Sigmoid colon (tissue), 7 donors: ENCODE measurements around the gene TAOK3. TPM values are rescaled to one million over a fixed set of nuclear protein-coding genes. Genes with fewer than 3 reads are reported as not detected.

Experiments used
- DNase-seq: peaks from one replicate; pipeline ENCODE4 v3.0.0-alpha.2; 2019
- H3K27ac ChIP-seq, 4 donors: fragments of 200-600 bp; sonication (generic); one replicate each; pipeline ENCODE4 v1.5.1; 2016 to 2019; ENCODE audit warnings: mild to moderate bottlenecking in 1 of 4
- H3K27me3 ChIP-seq, 3 donors: fragments of 200-600 bp; sonication (generic); one replicate each; pipeline ENCODE4 v1.5.1; 2019; ENCODE audit warnings: mild to moderate bottlenecking in 1 of 3
- H3K36me3 ChIP-seq, 4 donors: fragments of 200-600 bp; sonication (generic); one replicate each; pipeline ENCODE4 v1.5.1; 2016 to 2019
- H3K4me1 ChIP-seq, 4 donors: fragments of 200-600 bp; sonication (generic); one replicate each; pipeline ENCODE4 v1.5.1; 2017 to 2019
- H3K4me3 ChIP-seq, 4 donors: fragments of 200-600 bp; sonication (generic); one replicate each; pipeline ENCODE4 v1.5.1; 2017 to 2019; ENCODE audit warnings: mild to moderate bottlenecking in 2 of 4, moderate library complexity in 1 of 4
- H3K9me3 ChIP-seq, 4 donors: fragments of 200-600 bp in 3 of 4; sonication (generic) in 3 of 4; one replicate each; pipeline versions ENCODE4 v1.5.1 to v1.6.1; 2013 to 2019
- EP300 ChIP-seq, 4 donors: sonication (generic); formaldehyde crosslinking; IDR thresholded peaks; one replicate each; pipeline ENCODE4 v1.6.1; 2017; ENCODE audit warnings: antibody characterized with exemption in 4 of 4
- POLR2A ChIP-seq, 2 donors: fragments of 450-650 bp; IDR thresholded peaks; one replicate each; pipeline ENCODE4 v1.6.1; 2016; ENCODE audit warnings: antibody characterized with exemption in 2 of 2, mild to moderate bottlenecking in 2 of 2, moderate library complexity in 2 of 2
- POLR2AphosphoS5 ChIP-seq, 4 donors: sonication (generic); formaldehyde crosslinking; IDR thresholded peaks; one replicate each; pipeline ENCODE4 v1.6.1; 2017; ENCODE audit warnings: antibody characterized with exemption in 4 of 4
- WGBS, 2 donors: extraction: QIAGEN DNeasy Blood & Tissue Kit; methylation state at CpG; one replicate each; pipeline ENCODE4 v1.1.7; 2013; 5-methylcytosine and 5-hydroxymethylcytosine counted together
- intact Hi-C: fragments of 100-400 bp; cut with DNase I; formaldehyde crosslinking; loops from one replicate; pipeline ENCODE4 v1.15.1; 2023
- polyA plus RNA-seq, 3 donors: library from polyadenylated mRNA; stranded (reverse); fragments of 200-250 nt; gene quantifications; one replicate each; pipeline ENCODE4 v1.2.3, GENCODE V29; 2013
- total RNA-seq, 4 donors: library from RNA; depleted of rRNA; stranded (reverse); fragments of >200 nt; gene quantifications; one replicate each; pipeline ENCODE4 v1.1.0, GENCODE V29; 2016
- TF ChIP-seq, protein P1 (sequence below), 4 experiments: fragments of 450-650 bp in 3 of 4; fragments of 200-600 bp in 1 of 4; IDR thresholded peaks; one replicate each; pipeline ENCODE4 v1.5.1; 2016 to 2019; ENCODE audit warnings: antibody characterized with exemption in 4 of 4, mild to moderate bottlenecking in 3 of 4, moderate library complexity in 2 of 4
- donor health status: healthy with polysubstance abuse.
- donor health status: Bipolar disorder and iron deficiency.
- donor health status: healthy.

Gene TAOK3
- total and polyA plus RNA-seq, 7 donors: 18.9 to 66.2 (median 29.4) TPM

DNA sequence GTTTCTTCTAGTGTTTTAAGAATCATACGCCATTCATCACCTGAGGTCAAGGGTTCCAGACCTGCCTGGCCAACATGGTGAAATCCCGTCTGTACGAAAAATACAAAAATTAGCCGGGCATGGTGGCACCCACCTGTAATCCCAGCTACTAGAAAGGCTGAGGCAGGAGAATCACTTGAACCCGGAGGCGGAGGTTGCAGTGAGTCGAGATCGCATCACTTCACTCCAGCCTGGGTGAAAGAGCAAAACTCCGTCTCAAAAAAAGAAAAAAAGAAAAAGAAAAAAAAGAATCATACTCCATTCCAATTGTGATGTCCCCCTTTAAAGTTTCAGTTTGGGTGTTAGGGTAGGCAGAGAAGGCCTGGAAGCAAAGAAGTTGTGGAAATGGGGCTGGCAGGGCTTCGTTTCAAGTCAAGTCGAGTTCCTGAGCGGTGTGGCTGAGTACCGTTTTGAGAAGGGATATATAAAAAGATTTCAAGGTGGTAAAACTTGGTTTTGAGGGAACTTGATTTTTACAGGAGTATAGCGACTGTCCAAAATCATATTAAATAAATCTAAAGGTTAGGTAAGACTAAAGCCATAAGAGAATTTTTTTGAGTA, 1.5 kb upstream of the TAOK3 start:
- no peaks in the 10 kb centered on the region for H3K9me3 ChIP-seq
- no peak overlapping the region for H3K4me3 ChIP-seq
- DNase-seq: no peak
- 95% methylated on average over 14 of the region's 14 CpGs for WGBS, 2 donors
- intact Hi-C loops: loop anchor here (5.0 to 10.0 kb wide), 2 partner anchors 312 to 359 kb away; partner anchors contain the start of genes RFC5 and WSB2
- TF ChIP-seq, protein P1, sequence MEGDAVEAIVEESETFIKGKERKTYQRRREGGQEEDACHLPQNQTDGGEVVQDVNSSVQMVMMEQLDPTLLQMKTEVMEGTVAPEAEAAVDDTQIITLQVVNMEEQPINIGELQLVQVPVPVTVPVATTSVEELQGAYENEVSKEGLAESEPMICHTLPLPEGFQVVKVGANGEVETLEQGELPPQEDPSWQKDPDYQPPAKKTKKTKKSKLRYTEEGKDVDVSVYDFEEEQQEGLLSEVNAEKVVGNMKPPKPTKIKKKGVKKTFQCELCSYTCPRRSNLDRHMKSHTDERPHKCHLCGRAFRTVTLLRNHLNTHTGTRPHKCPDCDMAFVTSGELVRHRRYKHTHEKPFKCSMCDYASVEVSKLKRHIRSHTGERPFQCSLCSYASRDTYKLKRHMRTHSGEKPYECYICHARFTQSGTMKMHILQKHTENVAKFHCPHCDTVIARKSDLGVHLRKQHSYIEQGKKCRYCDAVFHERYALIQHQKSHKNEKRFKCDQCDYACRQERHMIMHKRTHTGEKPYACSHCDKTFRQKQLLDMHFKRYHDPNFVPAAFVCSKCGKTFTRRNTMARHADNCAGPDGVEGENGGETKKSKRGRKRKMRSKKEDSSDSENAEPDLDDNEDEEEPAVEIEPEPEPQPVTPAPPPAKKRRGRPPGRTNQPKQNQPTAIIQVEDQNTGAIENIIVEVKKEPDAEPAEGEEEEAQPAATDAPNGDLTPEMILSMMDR (IDR thresholded peaks at IDR 0.05): no peak
- TF ChIP-seq POLR2A (IDR thresholded peaks at IDR 0.05) (no peak), POLR2AphosphoS5 (IDR thresholded peaks at IDR 0.05) (no peak), EP300 (IDR thresholded peaks at IDR 0.05) (no peak)
- H3K36me3 ChIP-seq: peaks cover 0 to 5% (median 0%) of the 10 kb centered on the region in 4 donors
- H3K27ac ChIP-seq: peak overlapping the region; percentile 89 to 95 (median 92)
- no peaks in the 10 kb centered on the region for H3K27me3 ChIP-seq
- H3K4me1 ChIP-seq: peaks cover 0 to 63% (median 49%) of the 10 kb centered on the region in 4 donors

DNA sequence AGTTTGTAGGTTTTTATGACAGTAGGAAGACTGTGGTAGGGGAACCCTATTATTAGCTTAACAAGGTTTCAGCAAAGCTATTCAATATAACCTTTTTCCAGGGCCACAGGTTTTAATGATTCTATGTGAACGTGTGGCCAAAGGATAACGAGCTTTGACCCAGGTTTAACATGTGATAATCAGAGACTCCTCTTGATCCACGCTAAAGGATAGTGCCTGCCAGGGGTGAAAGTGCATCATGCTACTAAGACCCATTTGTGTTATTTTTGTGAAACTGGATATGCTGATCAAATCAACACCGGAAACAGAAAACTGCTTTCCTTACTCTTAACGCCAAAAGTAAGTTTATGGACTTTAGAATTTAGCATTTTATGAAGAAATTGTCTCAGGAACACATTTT, 909 bp upstream of the TAOK3 start:
- 37 to 55% methylated on average over 5 of the region's 5 CpGs for WGBS, 2 donors
- peak overlapping the region; percentile 83 to 95 (median 92) for H3K27ac ChIP-seq
- intact Hi-C loops: loop anchor here (2.0 to 10.0 kb wide), 3 partner anchors 185 to 359 kb away; partner anchors contain the start of genes RFC5 and WSB2
- H3K4me3 ChIP-seq: peak overlapping the region; percentile 49 to 94 (median 86)
- no peaks in the 10 kb centered on the region for H3K27me3 ChIP-seq
- DNase-seq: no peak
- no peaks in the 10 kb centered on the region for H3K9me3 ChIP-seq
- H3K36me3 ChIP-seq: no peaks in the 10 kb centered on the region
- H3K4me1 ChIP-seq: peaks cover 0 to 63% (median 49%) of the 10 kb centered on the region in 4 donors
- TF ChIP-seq POLR2AphosphoS5 (IDR thresholded peaks at IDR 0.05): no peak
- no peak for TF ChIP-seq POLR2A (IDR thresholded peaks at IDR 0.05)
- TF ChIP-seq EP300 (IDR thresholded peaks at IDR 0.05): no peak
- TF ChIP-seq, protein P1 (IDR thresholded peaks at IDR 0.05): no peak

DNA sequence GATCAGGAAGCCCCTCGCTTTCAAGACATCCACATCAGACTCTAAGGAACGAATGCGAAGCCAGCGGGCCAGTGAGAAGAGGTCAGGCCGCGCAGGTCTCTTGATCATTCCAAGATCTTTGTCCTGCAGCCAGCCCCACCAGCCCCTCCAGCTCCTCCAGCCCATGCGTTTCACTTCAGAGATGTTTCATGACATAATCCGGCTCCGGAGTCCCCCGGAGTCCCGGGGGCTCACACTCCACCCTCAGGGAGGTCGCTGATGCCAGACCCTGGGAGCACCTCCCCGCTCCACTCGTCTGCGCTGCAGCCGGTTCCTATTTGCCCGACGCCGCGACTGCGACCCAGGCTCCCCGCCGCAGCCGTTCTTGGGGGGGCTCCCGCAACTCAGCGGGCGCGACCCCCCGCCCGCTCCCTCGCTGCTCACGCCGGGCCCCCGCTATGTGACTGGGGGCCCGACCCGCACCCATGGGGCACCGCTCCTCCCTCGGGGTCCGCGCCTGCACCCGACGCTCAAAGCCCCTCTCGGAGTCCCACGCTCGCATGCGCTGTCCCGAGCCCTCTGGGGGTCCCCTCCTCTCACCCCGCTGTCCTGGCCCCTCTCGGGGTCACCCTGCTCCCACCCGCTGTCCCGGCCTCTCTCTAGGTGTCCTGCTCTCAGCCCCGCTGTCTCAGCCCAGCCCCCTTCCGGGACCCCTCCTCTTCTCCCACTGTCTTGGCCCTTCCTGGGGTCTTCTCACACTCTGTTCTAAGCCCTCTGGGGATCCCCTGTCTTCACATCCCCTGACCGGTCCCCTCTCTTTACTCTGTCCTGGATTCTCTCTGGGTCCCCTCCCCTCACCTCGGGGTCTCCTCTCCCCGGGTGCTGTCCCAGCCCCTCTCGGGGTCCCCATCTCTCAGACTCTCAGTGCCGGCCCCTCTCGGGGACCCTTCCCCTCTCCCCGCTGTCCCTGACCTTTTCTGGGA, 1.1 kb downstream of the TAOK3 start:
- H3K27ac ChIP-seq: peak overlapping the region; percentile 79 to 95 (median 92)
- WGBS, 2 donors: 1% methylated on average over 60 of the region's 60 CpGs
- H3K9me3 ChIP-seq: no peaks in the 10 kb centered on the region
- H3K4me3 ChIP-seq: peak overlapping the region; percentile 74 to 94 (median 86)
- peak; percentile 68 for DNase-seq
- no peaks in the 10 kb centered on the region for H3K36me3 ChIP-seq
- intact Hi-C loops: loop anchor here (2.0 to 10.0 kb wide), 3 partner anchors 183 to 357 kb away; partner anchors contain the start of genes RFC5 and WSB2
- peaks cover 0 to 47% (median 33%) of the 10 kb centered on the region in 4 donors for H3K4me1 ChIP-seq
- no peaks in the 10 kb centered on the region for H3K27me3 ChIP-seq
- TF ChIP-seq, protein P1 (IDR thresholded peaks at IDR 0.05): no peak

DNA sequence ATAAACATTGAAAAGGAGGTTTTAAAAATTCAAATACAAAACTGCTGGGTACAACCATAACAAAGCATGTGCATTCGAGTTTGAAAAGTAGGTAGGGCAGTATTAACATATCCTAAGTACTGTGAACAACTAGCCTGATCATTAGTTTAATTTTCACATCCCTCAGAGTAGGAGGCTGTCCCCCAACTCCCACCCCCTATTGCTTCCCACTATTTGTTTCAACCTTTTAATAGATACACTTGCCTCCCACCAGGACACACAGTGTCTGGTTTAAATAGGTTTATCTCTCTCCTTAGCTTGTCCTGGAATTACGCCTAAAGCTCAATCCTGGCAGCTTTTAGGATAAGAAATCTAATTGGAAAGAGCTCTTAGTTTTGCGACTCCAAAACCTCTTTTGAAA, 2.1 kb downstream of the TAOK3 start:
- peak overlapping the region in 1 of 4 donors; percentile 94 for H3K4me3 ChIP-seq
- no peaks in the 10 kb centered on the region for H3K36me3 ChIP-seq
- intact Hi-C loops: loop anchor here (5.0 to 10.0 kb wide), 2 partner anchors 308 to 356 kb away; partner anchors contain the start of genes RFC5 and WSB2
- no peak for DNase-seq
- peaks cover 0 to 43% (median 30%) of the 10 kb centered on the region in 4 donors for H3K4me1 ChIP-seq
- H3K27me3 ChIP-seq: no peaks in the 10 kb centered on the region
- WGBS, 2 donors: 22 to 43% methylated on average over 3 of the region's 3 CpGs
- no peak for TF ChIP-seq EP300 (IDR thresholded peaks at IDR 0.05)
- TF ChIP-seq, protein P1 (IDR thresholded peaks at IDR 0.05): no peak
- TF ChIP-seq POLR2A (IDR thresholded peaks at IDR 0.05): no peak
- no peak for TF ChIP-seq POLR2AphosphoS5 (IDR thresholded peaks at IDR 0.05)
- no peaks in the 10 kb centered on the region for H3K9me3 ChIP-seq
- H3K27ac ChIP-seq: peak overlapping the region in 3 of 4 donors; percentile 21 to 95 (median 94)
